Suppressor macrophage treated with lipopolysaccharide for 4 hours (primary cell): ENCODE measurements around the gene PDS5A.
A peak's percentile ranks its signal among the peaks of the same experiment; 100 is the strongest.
"Not testable (repeated sequence)": the region's sequence is repeated elsewhere in the genome, so short reads cannot be mapped to it uniquely, and the experiment has no call there.

Experiments
- DNase-seq: peaks from one replicate; pipeline ENCODE4 v3.0.0-alpha.2; 2020

PDS5A gene

GRCh38 chr4:39977489-39978377 lies at the start of gene PDS5A:
Gene PDS5A, minus strand, starts transcription at chr4:39977911. Its CDS starts 1,334 bp downstream, at chr4:39976577.
- DNase-seq, result peak; percentile 97

- DNase-seq, result not testable (repeated sequence)
These were observed 46.3 kb upstream of the PDS5A start for GRCh38 chr4:40024049-40024448.

GRCh38 chr4:40021116-40021515 lies 43.4 kb upstream of the PDS5A start:
- DNase-seq, result not testable (repeated sequence)

GRCh38 chr4:40020221-40020620 lies 42.5 kb upstream of the PDS5A start:
- DNase-seq, result no peak

GRCh38 chr4:40016007-40016406 lies 38.3 kb upstream of the PDS5A start:
- no peak for DNase-seq

GRCh38 chr4:40003986-40004385 lies 26.3 kb upstream of the PDS5A start:
- peak; percentile 81 for DNase-seq

GRCh38 chr4:40000711-40001110 lies 23.0 kb upstream of the PDS5A start:
- DNase-seq, result no peak

- DNase-seq, result no peak
These were observed 21.1 kb upstream of the PDS5A start for GRCh38 chr4:39998659-39999345.

- no peak for DNase-seq
These were observed 19.1 kb upstream of the PDS5A start for GRCh38 chr4:39996811-39997210.

GRCh38 chr4:39994406-39994805 lies 16.7 kb upstream of the PDS5A start:
- DNase-seq, result peak; percentile 66

GRCh38 chr4:39989381-39989780 lies 11.7 kb upstream of the PDS5A start:
- not testable (repeated sequence) for DNase-seq

GRCh38 chr4:39987485-39987884 lies 9.8 kb upstream of the PDS5A start:
- DNase-seq, result no peak

- no peak for DNase-seq
These were observed 1.2 kb upstream of the PDS5A start for GRCh38 chr4:39978904-39979303.

- DNase-seq, result no peak
These were observed 666 bp upstream of the PDS5A start for GRCh38 chr4:39978378-39978775.

GRCh38 chr4:39976945-39977488 lies 694 bp downstream of the PDS5A start:
- DNase-seq, result peak; percentile 44

- peak; percentile 91 for DNase-seq
These were observed 1.4 kb downstream of the PDS5A start for GRCh38 chr4:39976141-39976944.

GRCh38 chr4:39975488-39976089 lies 2.1 kb downstream of the PDS5A start:
- peak; percentile 31 for DNase-seq

- DNase-seq, result not testable (repeated sequence)
These were observed 4.7 kb downstream of the PDS5A start for GRCh38 chr4:39973052-39973451.

GRCh38 chr4:39970671-39971640 lies 6.8 kb downstream of the PDS5A start:
- peak; percentile 52 for DNase-seq

- DNase-seq, result no peak
These were observed 14.1 kb downstream of the PDS5A start for GRCh38 chr4:39963656-39964055.

- no peak for DNase-seq
These were observed 16.3 kb downstream of the PDS5A start for GRCh38 chr4:39961311-39961877.
